ENCODE results near the gene CCT4. TPM values are rescaled to one million over a fixed set of nuclear protein-coding genes. Genes with fewer than 3 reads are reported as not detected.

The CCT4 gene
- total RNA-seq, 1 donor from 2014 or later, result 183 TPM

DNA sequence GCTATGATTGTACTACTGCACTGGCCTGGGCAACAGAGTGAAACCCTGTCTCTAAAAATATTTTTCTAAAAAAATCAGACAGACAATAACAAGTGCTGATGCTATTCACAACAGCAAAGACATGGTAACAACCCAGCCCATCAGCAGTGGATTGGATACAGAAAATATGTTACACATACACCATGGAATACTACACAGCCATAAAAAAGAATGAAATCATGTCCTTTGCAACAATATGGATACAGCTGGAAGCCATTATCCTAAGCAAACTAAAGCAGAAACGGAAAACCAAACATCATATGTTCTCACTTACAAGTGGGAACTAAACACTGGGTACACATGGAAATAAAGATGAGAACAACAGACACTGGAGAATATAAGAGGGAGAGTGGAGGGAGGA is 54.5 kb downstream of the CCT4 start:
- no peak for FAIRE-seq
- no peaks in the 10 kb centered on the region for H3K36me3 ChIP-seq (ENCODE audit: control insufficient read depth, insufficient read depth, low read length)
- DNase-seq (ENCODE audit: low read depth), result no peak
- H3K4me3 ChIP-seq (ENCODE audit: low read depth, low read length), result no peak overlapping the region
- TF ChIP-seq, protein P1, sequence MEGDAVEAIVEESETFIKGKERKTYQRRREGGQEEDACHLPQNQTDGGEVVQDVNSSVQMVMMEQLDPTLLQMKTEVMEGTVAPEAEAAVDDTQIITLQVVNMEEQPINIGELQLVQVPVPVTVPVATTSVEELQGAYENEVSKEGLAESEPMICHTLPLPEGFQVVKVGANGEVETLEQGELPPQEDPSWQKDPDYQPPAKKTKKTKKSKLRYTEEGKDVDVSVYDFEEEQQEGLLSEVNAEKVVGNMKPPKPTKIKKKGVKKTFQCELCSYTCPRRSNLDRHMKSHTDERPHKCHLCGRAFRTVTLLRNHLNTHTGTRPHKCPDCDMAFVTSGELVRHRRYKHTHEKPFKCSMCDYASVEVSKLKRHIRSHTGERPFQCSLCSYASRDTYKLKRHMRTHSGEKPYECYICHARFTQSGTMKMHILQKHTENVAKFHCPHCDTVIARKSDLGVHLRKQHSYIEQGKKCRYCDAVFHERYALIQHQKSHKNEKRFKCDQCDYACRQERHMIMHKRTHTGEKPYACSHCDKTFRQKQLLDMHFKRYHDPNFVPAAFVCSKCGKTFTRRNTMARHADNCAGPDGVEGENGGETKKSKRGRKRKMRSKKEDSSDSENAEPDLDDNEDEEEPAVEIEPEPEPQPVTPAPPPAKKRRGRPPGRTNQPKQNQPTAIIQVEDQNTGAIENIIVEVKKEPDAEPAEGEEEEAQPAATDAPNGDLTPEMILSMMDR (IDR thresholded peaks at IDR 0.05; ENCODE audit: insufficient read depth, low read length, severe bottlenecking), result no peak
- H3K27me3 ChIP-seq (ENCODE audit: control insufficient read depth, insufficient read depth, low read length), result no peaks in the 10 kb centered on the region

DNA sequence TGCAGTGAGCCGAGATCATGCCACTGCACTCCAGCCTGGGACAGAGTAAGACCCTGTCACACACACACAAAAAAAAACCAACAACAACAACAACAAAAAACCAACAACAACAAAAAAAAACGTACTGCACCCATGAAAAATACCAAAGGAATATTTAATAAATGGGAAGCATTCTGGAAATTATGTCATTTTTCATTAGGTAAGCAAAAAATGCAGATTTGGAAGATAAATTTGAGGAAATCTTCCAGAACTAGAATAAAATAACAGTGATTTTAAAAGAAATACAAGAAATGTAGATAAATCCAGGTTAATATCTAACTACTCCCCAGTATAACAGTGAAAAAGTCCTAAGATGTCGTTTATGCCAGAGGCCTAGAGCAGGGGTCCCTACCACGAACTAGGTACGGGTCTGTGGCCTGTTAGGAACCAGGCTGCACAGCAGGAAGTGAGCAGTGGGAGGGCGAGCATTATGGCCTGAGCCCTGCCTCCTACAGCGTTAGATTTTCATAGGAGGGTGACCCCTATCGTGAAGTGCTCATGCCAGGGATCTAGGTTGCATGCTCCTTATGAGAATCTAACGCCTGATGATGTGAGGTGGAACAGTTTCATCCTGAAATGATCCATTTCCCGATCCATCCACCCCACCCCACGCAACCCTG is 56.1 kb downstream of the CCT4 start:
- TF ChIP-seq, protein P1 (IDR thresholded peaks at IDR 0.05; ENCODE audit: insufficient read depth, low read length, severe bottlenecking), result no peak
- Histone ChIP-seq H3K36me3 (ENCODE audit: control insufficient read depth, insufficient read depth, low read length) (no peaks in the 10 kb centered on the region), H3K4me3 (ENCODE audit: low read depth, low read length) (no peak overlapping the region), H3K27me3 (ENCODE audit: control insufficient read depth, insufficient read depth, low read length) (no peaks in the 10 kb centered on the region)
- DNase-seq (ENCODE audit: low read depth) (no peak), FAIRE-seq (no peak)

DNA sequence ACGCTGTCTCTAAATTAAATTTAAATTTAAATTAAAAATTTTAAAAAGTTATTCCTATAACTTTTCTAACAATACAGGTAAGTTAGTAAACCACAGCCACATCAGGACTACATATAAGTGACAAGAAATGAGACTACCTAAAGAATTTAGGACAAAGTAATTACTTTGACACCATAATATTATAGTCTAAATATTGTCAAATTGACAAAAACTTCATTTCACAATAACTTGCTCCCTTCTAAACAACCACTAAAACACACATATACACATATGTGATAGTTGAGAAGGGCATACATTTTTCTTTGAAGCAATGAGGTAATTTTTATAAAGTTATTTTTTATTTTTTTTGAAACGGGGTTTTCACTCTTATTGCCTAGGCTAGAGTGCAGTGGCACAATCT is 66.2 kb downstream of the CCT4 start:
- no peaks in the 10 kb centered on the region for H3K36me3 ChIP-seq (ENCODE audit: control insufficient read depth, insufficient read depth, low read length)
- H3K27me3 ChIP-seq (ENCODE audit: control insufficient read depth, insufficient read depth, low read length), result no peaks in the 10 kb centered on the region
- H3K4me3 ChIP-seq (ENCODE audit: low read depth, low read length), result no peak overlapping the region
- TF ChIP-seq, protein P1 (IDR thresholded peaks at IDR 0.05; ENCODE audit: insufficient read depth, low read length, severe bottlenecking), result no peak
- DNase-seq (ENCODE audit: low read depth) (no peak), FAIRE-seq (no peak)

Other genes starting within 250 kb of the CCT4 start
- gene FAM161A, start 34.6 kb downstream of the CCT4 start, total RNA-seq, result 0.53 and 0.90 TPM in 2 replicates
- 30.5 and 34.7 TPM in 2 replicates for gene COMMD1, start 17.0 kb upstream of the CCT4 start, total RNA-seq

All from bronchial epithelial cell (primary cell).